Measurements from ENCODE around the gene DUOXA2.

The DUOXA2 gene

DNA sequence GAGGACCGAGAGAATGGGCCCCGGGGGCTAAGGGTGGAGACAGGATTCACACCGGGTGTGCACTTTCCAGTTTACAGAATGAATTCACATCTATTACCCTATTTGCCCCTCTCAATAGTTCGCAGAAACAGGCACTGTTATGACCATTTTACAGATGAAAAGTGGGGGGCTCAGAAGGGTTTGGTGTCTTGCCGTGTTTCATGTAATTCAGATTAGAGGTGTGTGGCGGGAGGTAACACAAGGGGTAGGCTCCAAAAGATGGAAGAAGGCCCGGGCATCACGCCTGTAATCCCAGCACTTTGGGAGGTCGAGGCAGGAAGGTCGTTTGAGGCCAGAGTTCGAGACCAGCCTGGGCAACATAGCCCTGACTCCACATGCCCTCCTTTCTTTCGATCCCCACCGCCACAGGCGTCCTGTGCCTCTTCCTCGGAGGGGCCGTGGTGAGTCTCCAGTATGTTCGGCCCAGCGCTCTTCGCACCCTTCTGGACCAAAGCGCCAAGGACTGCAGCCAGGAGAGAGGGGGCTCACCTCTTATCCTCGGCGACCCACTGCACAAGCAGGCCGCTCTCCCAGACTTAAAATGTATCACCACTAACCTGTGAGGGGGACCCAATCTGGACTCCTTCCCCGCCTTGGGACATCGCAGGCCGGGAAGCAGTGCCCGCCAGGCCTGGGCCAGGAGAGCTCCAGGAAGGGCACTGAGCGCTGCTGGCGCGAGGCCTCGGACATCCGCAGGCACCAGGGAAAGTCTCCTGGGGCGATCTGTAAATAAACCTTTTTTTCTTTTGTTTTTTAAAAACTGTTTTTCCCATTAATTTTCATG lies 3.4 kb downstream of the DUOXA2 start:
- TF ChIP-seq, protein P1, sequence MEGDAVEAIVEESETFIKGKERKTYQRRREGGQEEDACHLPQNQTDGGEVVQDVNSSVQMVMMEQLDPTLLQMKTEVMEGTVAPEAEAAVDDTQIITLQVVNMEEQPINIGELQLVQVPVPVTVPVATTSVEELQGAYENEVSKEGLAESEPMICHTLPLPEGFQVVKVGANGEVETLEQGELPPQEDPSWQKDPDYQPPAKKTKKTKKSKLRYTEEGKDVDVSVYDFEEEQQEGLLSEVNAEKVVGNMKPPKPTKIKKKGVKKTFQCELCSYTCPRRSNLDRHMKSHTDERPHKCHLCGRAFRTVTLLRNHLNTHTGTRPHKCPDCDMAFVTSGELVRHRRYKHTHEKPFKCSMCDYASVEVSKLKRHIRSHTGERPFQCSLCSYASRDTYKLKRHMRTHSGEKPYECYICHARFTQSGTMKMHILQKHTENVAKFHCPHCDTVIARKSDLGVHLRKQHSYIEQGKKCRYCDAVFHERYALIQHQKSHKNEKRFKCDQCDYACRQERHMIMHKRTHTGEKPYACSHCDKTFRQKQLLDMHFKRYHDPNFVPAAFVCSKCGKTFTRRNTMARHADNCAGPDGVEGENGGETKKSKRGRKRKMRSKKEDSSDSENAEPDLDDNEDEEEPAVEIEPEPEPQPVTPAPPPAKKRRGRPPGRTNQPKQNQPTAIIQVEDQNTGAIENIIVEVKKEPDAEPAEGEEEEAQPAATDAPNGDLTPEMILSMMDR (conservative IDR thresholded peaks at IDR 0.05), result no peak
- H3K27ac ChIP-seq, result no peak overlapping the region; the same call in 1 of the 2 replicates

DNA sequence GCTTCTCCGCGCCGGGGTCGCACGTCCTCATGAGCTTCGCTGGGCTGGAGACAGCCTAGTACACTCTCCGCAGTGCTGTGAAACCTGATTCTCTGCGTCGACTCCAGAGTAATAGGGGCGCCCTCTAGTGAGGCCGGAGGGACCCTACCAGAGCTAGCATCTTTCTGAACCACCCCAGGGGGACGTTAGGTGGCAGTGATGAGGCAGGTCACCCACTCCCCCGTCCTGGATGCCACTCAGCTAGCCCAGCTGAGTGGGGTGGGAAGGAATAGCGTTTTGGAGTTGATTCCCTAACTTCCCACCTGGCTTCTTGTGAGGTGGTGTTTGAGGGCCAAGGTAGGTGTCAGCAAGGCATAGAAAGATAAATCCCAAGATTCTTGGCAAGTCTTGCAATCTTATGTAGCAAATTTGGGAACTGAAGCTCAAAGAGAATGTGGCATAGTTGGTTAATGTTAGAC lies 4.0 kb downstream of the DUOXA2 start:
- no peak overlapping the region; the same call in 1 of the 2 replicates for H3K27ac ChIP-seq
- TF ChIP-seq, protein P1 (conservative IDR thresholded peaks at IDR 0.05), result peak; percentile 99

GRCh38 chr15:45118996-45119395 lies 4.9 kb downstream of the DUOXA2 start:
- TF ChIP-seq, protein P1 (conservative IDR thresholded peaks at IDR 0.05), result no peak
- H3K27ac ChIP-seq, result no peak overlapping the region

GRCh38 chr15:45120081-45120972 lies 6.2 kb downstream of the DUOXA2 start:
- TF ChIP-seq, protein P1 (conservative IDR thresholded peaks at IDR 0.05), result no peak
- H3K27ac ChIP-seq, result no peak overlapping the region

DNA sequence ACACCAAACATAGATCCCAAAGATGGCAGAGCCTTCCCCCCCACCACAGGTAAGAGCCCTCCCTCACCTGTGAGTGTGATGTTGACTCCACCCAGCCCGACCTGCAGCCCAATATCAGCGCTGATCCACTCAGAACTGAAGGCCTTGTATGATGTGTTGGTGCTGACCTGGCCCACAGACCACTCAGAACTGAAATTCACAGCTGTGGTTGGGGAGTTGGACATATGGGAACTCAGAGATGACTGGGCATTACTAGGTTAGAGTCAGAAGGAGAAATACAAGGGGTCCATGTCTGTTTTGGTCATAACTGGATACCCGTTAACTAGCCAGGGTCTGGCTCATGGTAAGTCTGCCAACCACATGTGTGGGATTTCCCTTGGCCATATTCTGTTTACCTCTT lies 6.9 kb downstream of the DUOXA2 start:
- H3K27ac ChIP-seq, result no peak overlapping the region
- TF ChIP-seq, protein P1 (conservative IDR thresholded peaks at IDR 0.05), result no peak

GRCh38 chr15:45121706-45122417 lies 7.7 kb downstream of the DUOXA2 start:
- no peak overlapping the region for H3K27ac ChIP-seq
- TF ChIP-seq, protein P1 (conservative IDR thresholded peaks at IDR 0.05), result no peak

Measured in VCaP (cell line).